PC-9 (cell line): Measurements from ENCODE around the gene AMER3. TPM values are rescaled to one million over a fixed set of nuclear protein-coding genes. Genes with fewer than 3 reads are reported as not detected.

Experiments used
- BruUV-seq: library from RNA; stranded (reverse); fragments of 400-500 nt; replicated peaks from 2 replicates; lab custom pipeline; 2021; lab: Mats Ljungman, UMichigan
- CTCF ChIA-PET: fragments of 300-600 bp; sonication (Branson Sonifier 250); formaldehyde crosslinking; loops from one replicate; lab custom pipeline; 2022; ENCODE audit warnings: antibody characterized with exemption; lab: Charles Lee
- POLR2A ChIA-PET: fragments of 300-600 bp; sonication (Branson Sonifier 250); formaldehyde crosslinking; loops from one replicate; lab custom pipeline; 2022; ENCODE audit warnings: antibody characterized with exemption; ENCODE audit not compliant: unreplicated experiment; lab: Charles Lee
- DNase-seq, 2 experiments: peaks; one replicate each; pipeline versions ENCODE4 v3.0.0 to v3.0.0-alpha.2; 2015 to 2022; ENCODE audit warnings: mixed read lengths in 1 of 2
- H2AFZ ChIP-seq: fragments of 200-600 bp; sonication (generic); 2 replicates; pipeline ENCODE4 v1.8.1; 2017; ENCODE audit warnings: antibody characterized with exemption
- H3F3A ChIP-seq: fragments of 200-600 bp; sonication (generic); 2 replicates; pipeline ENCODE4 v1.8.1; 2017; ENCODE audit warnings: antibody characterized with exemption, mild to moderate bottlenecking, low read depth; ENCODE audit not compliant: insufficient read depth
- H3K27ac ChIP-seq: fragments of 200-600 bp; sonication (generic); 2 replicates; pipeline ENCODE4 v1.6.1; 2016; ENCODE audit warnings: mixed run types
- H3K27me3 ChIP-seq: fragments of 200-600 bp; sonication (generic); 2 replicates; pipeline ENCODE4 v1.6.1; 2016; ENCODE audit warnings: low read depth, mixed run types; ENCODE audit not compliant: insufficient read depth
- H3K36me3 ChIP-seq: fragments of 200-600 bp; sonication (generic); 2 replicates; pipeline ENCODE4 v1.6.1; 2016; ENCODE audit warnings: low read depth, mixed run types
- H3K4me1 ChIP-seq: fragments of 200-600 bp; sonication (generic); replicated peaks from 2 replicates; pipeline ENCODE4 v1.6.1; 2016; ENCODE audit warnings: mixed run types; ENCODE audit not compliant: insufficient read depth
- H3K4me2 ChIP-seq: fragments of 200-600 bp; sonication (generic); 2 replicates; pipeline ENCODE4 v1.6.1; 2017; ENCODE audit warnings: mixed run types
- H3K4me3 ChIP-seq: fragments of 200-600 bp; sonication (generic); 2 replicates; pipeline ENCODE4 v1.6.1; 2016; ENCODE audit warnings: mixed run types
- H3K79me2 ChIP-seq: fragments of 200-600 bp; sonication (generic); 2 replicates; pipeline ENCODE4 v1.6.1; 2017; ENCODE audit warnings: low read depth, mixed run types
- H3K9me2 ChIP-seq: fragments of 200-600 bp; sonication (generic); 2 replicates; pipeline ENCODE4 v1.8.1; 2017; ENCODE audit warnings: mild to moderate bottlenecking; ENCODE audit not compliant: insufficient read depth
- H3K9me3 ChIP-seq: fragments of 200-600 bp; sonication (generic); 2 replicates; pipeline ENCODE4 v1.8.1; 2016; ENCODE audit warnings: low read depth; ENCODE audit not compliant: insufficient read depth
- H4K20me1 ChIP-seq: fragments of 200-600 bp; sonication (generic); 2 replicates; pipeline ENCODE4 v1.8.1; 2017; ENCODE audit not compliant: insufficient read depth
- CTCF ChIP-seq: fragments of 200-600 bp; sonication (generic); conservative IDR thresholded peaks from 2 replicates; pipeline ENCODE4 v1.6.1; 2017; ENCODE audit warnings: mixed run types, antibody characterized with exemption, mild to moderate bottlenecking, moderate library complexity
- EZH2 ChIP-seq: fragments of 200-600 bp; sonication (generic); IDR thresholded peaks from 2 replicates; pipeline ENCODE4 v1.8.0; 2017; ENCODE audit warnings: antibody characterized with exemption, low read depth
- intact Hi-C: fragments of 100-400 bp; cut with micrococcal nuclease; formaldehyde crosslinking; loops from one replicate; pipeline ENCODE4 v1.10.0; 2022; ENCODE audit not compliant: unreplicated experiment
- total RNA-seq: library from RNA; stranded (reverse); gene quantifications from 2 replicates; pipeline ENCODE4 v1.2.3, GENCODE V29; 2021

AMER3 gene
- total RNA-seq, 1 experiment from 2014 or later: not detected

GRCh38 chr2:130791617-130791939 lies 36.2 kb downstream of the AMER3 start:
- POLR2A ChIA-PET: no interaction called here
- H3K36me3 ChIP-seq: no peaks in the 10 kb centered on the region
- no peak overlapping the region for H2AFZ ChIP-seq
- no peak overlapping the region for H3K4me2 ChIP-seq
- no peaks in the 10 kb centered on the region for H3K9me3 ChIP-seq
- no peak overlapping the region for H3K27ac ChIP-seq
- H4K20me1 ChIP-seq: no peaks in the 10 kb centered on the region
- CTCF ChIA-PET: no interaction called here
- H3K4me1 ChIP-seq: no peaks in the 10 kb centered on the region
- peaks cover 12% of the 10 kb centered on the region for H3K27me3 ChIP-seq
- no TSS peak for BruUV-seq
- no peak overlapping the region for H3K4me3 ChIP-seq
- intact Hi-C loops: no loop called here
- no peaks in the 10 kb centered on the region for H3K79me2 ChIP-seq
- H3F3A ChIP-seq: no peaks in the 10 kb centered on the region
- no peak for DNase-seq
- H3K9me2 ChIP-seq: no peaks in the 10 kb centered on the region
- TF ChIP-seq EZH2 (no peak), CTCF (no peak)

DNA sequence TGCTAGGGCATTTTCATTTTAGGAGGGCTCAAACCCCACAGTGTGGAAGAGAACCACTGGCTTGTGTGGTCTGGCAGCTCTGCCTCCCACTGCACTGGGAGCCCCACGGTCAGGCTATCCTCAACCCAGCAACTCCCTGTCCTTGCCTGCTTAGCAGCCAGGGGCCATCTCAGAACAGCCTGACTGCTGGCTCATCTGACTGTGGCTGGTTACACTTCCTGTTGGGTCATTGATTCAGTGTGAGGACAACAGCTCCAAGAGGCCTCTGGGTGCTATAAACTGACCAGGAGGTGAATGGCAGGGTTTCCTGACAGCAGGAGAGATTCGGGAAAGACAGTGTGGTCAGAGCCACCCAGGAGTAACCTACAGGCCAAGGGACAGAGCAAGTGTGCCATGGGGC lies 40.1 kb downstream of the AMER3 start:
- CTCF ChIA-PET: no interaction called here
- DNase-seq: no peak
- Histone ChIP-seq H3K9me3 (no peaks in the 10 kb centered on the region), H3K4me2 (no peak overlapping the region), H4K20me1 (no peaks in the 10 kb centered on the region), H3K9me2 (no peaks in the 10 kb centered on the region), H3K79me2 (no peaks in the 10 kb centered on the region), H3K36me3 (no peaks in the 10 kb centered on the region), H3K27ac (no peak overlapping the region), H3K4me3 (no peak overlapping the region), H2AFZ (no peak overlapping the region), H3K4me1 (no peaks in the 10 kb centered on the region), H3F3A (no peaks in the 10 kb centered on the region), H3K27me3 (no peaks in the 10 kb centered on the region)
- POLR2A ChIA-PET: no interaction called here
- intact Hi-C loops: loop anchor here (5.0 kb wide), 2 partner anchors 297 to 352 kb away; partner anchors contain the start of gene FAM168B
- TF ChIP-seq EZH2: no peak
- no peak for TF ChIP-seq CTCF
- BruUV-seq: no TSS peak

DNA sequence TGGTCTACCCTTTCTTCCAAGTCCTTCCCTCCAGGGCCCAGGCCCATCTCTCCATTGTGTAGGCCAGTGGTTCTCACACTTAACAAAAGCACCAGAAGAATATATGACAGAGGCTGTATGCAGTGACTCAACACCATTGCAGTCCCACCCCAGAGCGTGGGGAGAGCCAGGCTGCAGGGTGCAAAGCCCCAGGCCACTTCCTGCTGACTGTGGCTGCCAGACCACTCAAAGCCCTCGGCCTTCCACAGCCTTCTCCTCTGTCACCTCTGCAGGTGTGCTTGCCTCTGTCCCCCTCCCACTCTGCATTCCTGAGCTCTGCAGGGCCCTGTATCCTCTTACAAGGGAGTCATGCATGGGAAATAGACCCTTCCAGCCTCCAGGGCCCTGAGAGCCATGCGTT lies 41.0 kb downstream of the AMER3 start:
- Histone ChIP-seq H3K4me1 (no peaks in the 10 kb centered on the region), H3K27me3 (no peaks in the 10 kb centered on the region), H3K9me3 (no peaks in the 10 kb centered on the region), H3K4me3 (no peak overlapping the region), H3K27ac (no peak overlapping the region), H3K79me2 (no peaks in the 10 kb centered on the region), H2AFZ (no peak overlapping the region), H3K36me3 (no peaks in the 10 kb centered on the region), H4K20me1 (no peaks in the 10 kb centered on the region), H3K4me2 (no peak overlapping the region), H3F3A (no peaks in the 10 kb centered on the region), H3K9me2 (no peaks in the 10 kb centered on the region)
- intact Hi-C loops: loop anchor here (5.0 kb wide), 2 partner anchors 296 to 351 kb away; partner anchors contain the start of gene FAM168B
- ChIA-PET POLR2A (no interaction called here), CTCF (interaction anchor here (0.6 to 0.7 kb wide), 3 partner anchors 8 to 255 kb away, joined by 7 to 15 read pairs (median 11); no protein-coding TSS in a partner anchor)
- no peak for DNase-seq
- BruUV-seq: no TSS peak
- TF ChIP-seq EZH2 (no peak), CTCF (no peak)
